Smooth muscle cell (in vitro differentiated cells): ENCODE data around the gene DGCR2. TPM values are rescaled to one million over a fixed set of nuclear protein-coding genes. Genes with fewer than 3 reads are reported as not detected.

Experiments used
- DNase-seq: peaks from one replicate; lab custom pipeline; 2025; ENCODE audit not compliant: unreplicated experiment; lab: John Stamatoyannopoulos, UW
- H2AFZ ChIP-seq: fragments of 200-600 bp; sonication (generic); 2 replicates; pipeline ENCODE4 v1.6.0; 2016; ENCODE audit warnings: antibody characterized with exemption, low read depth, mild to moderate bottlenecking
- H3F3A ChIP-seq: fragments of 200-600 bp; sonication (generic); 2 replicates; pipeline ENCODE4 v1.6.0; 2017; ENCODE audit warnings: antibody characterized with exemption, low read depth
- H3K27ac ChIP-seq: fragments of 200-600 bp; sonication (generic); 2 replicates; pipeline ENCODE4 v1.5.1; 2016; ENCODE audit warnings: low read depth, mild to moderate bottlenecking
- H3K27me3 ChIP-seq: fragments of 200-600 bp; sonication (generic); 2 replicates; pipeline ENCODE4 v1.6.1; 2016; ENCODE audit warnings: low read depth, mild to moderate bottlenecking
- H3K36me3 ChIP-seq: fragments of 200-600 bp; sonication (generic); 2 replicates; pipeline ENCODE4 v1.5.1; 2016; ENCODE audit warnings: low read depth
- H3K4me1 ChIP-seq: fragments of 200-600 bp; sonication (generic); 2 replicates; pipeline ENCODE4 v1.5.1; 2016; ENCODE audit warnings: low read depth
- H3K4me2 ChIP-seq: fragments of 200-600 bp; sonication (generic); 2 replicates; pipeline ENCODE4 v1.6.0; 2016; ENCODE audit warnings: mild to moderate bottlenecking
- H3K4me3 ChIP-seq: fragments of 200-600 bp; sonication (generic); 2 replicates; pipeline ENCODE4 v1.5.1; 2016; ENCODE audit warnings: mild to moderate bottlenecking
- H3K79me2 ChIP-seq: fragments of 200-600 bp; sonication (generic); 2 replicates; pipeline ENCODE4 v1.6.0; 2016; ENCODE audit warnings: low read depth, mild to moderate bottlenecking
- H3K9ac ChIP-seq: fragments of 200-600 bp; sonication (generic); 2 replicates; pipeline ENCODE4 v1.6.0; 2016; ENCODE audit warnings: low read depth
- H3K9me3 ChIP-seq: fragments of 200-600 bp; sonication (generic); replicated peaks from 2 replicates; pipeline ENCODE4 v1.5.1; 2016; ENCODE audit warnings: low read depth
- H4K20me1 ChIP-seq: fragments of 200-600 bp; sonication (generic); 2 replicates; pipeline ENCODE4 v1.6.0; 2016; ENCODE audit warnings: low read depth
- WGBS: methylation state at CpG from one replicate; pipeline ENCODE4 v1.1.7; 2016; ENCODE audit warnings: low lambda C conversion rate; 5-methylcytosine and 5-hydroxymethylcytosine counted together
- polyA plus RNA-seq: library from polyadenylated mRNA; unstranded; fragments of >200 nt; fragmentation: Nextera tagmentation; extraction: Ambion mirVana; gene quantifications from 2 replicates; pipeline ENCODE4 v1.2.1, GENCODE V29; 2016
- total RNA-seq: library from RNA; depleted of rRNA; stranded (reverse); fragments of >200 nt; gene quantifications from 2 replicates; pipeline ENCODE4 v1.2.3, GENCODE V29; 2014
- TF ChIP-seq, protein P1 (sequence below): fragments of 200-600 bp; sonication (generic); IDR thresholded peaks from 2 replicates; pipeline ENCODE4 v1.5.1; 2017; ENCODE audit warnings: borderline replicate concordance, mild to moderate bottlenecking, antibody characterized with exemption; ENCODE audit not compliant: insufficient read depth, poor library complexity, severe bottlenecking

The DGCR2 gene
- total and polyA plus RNA-seq, 2 experiments from 2014 or later = 46.7 to 53.2 TPM

DNA sequence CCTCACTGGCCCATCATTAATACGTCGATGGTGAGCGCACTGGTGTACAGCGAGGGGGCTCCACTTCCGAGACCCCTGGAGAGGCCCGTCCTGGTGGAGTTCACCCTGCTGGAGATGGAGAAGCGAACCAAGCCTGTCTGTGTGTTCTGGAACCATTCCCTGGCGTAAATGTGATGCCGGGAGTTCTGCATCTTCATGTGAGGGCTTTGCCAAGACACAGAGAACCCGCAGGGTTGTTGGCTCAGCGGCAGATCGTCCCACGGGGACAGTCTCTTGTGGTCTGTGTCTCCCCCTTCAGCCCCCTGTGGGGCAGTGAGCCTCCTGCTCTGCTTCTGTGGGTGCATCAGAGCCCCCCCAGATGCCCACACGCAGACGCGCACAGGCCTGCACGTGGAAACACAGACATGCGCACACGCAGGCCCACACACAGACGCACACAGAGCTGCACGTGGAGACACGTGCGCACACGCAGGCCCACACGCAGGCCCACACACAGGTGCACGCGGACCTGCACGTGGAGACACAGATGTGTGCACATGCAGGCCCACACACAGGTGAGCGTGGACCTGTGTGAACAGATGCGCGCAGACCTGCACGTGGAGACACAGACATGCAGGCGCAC, 130.3 kb downstream of the DGCR2 start:
- no peak overlapping the region for H3K9ac ChIP-seq
- no peaks in the 10 kb centered on the region for H3K9me3 ChIP-seq
- no peaks in the 10 kb centered on the region for H3K4me1 ChIP-seq
- no peaks in the 10 kb centered on the region for H4K20me1 ChIP-seq
- no peaks in the 10 kb centered on the region for H3K36me3 ChIP-seq
- no peak overlapping the region for H2AFZ ChIP-seq
- no peak for DNase-seq
- peaks cover 3% of the 10 kb centered on the region for H3K27me3 ChIP-seq
- WGBS = 96% methylated on average over 33 of the region's 33 CpGs
- H3K4me3 ChIP-seq = no peak overlapping the region
- no peaks in the 10 kb centered on the region for H3K79me2 ChIP-seq
- TF ChIP-seq, protein P1, sequence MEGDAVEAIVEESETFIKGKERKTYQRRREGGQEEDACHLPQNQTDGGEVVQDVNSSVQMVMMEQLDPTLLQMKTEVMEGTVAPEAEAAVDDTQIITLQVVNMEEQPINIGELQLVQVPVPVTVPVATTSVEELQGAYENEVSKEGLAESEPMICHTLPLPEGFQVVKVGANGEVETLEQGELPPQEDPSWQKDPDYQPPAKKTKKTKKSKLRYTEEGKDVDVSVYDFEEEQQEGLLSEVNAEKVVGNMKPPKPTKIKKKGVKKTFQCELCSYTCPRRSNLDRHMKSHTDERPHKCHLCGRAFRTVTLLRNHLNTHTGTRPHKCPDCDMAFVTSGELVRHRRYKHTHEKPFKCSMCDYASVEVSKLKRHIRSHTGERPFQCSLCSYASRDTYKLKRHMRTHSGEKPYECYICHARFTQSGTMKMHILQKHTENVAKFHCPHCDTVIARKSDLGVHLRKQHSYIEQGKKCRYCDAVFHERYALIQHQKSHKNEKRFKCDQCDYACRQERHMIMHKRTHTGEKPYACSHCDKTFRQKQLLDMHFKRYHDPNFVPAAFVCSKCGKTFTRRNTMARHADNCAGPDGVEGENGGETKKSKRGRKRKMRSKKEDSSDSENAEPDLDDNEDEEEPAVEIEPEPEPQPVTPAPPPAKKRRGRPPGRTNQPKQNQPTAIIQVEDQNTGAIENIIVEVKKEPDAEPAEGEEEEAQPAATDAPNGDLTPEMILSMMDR = no peak
- no peak overlapping the region for H3K4me2 ChIP-seq
- no peak overlapping the region for H3K27ac ChIP-seq
- H3F3A ChIP-seq = no peaks in the 10 kb centered on the region

- Histone ChIP-seq H4K20me1 (no peaks in the 10 kb centered on the region), H3K27ac (no peak overlapping the region), H3K27me3 (peaks cover 3% of the 10 kb centered on the region), H3K4me2 (no peak overlapping the region), H3K4me3 (no peak overlapping the region), H3F3A (no peaks in the 10 kb centered on the region), H3K4me1 (no peaks in the 10 kb centered on the region), H3K79me2 (no peaks in the 10 kb centered on the region), H3K9ac (no peak overlapping the region), H3K9me3 (no peaks in the 10 kb centered on the region), H3K36me3 (no peaks in the 10 kb centered on the region), H2AFZ (no peak overlapping the region)
- TF ChIP-seq, protein P1 = no peak
- DNase-seq = no peak
- 89% methylated on average over 7 of the region's 7 CpGs for WGBS
These were observed 131.1 kb downstream of the DGCR2 start for GRCh38 chr22:18991138-18991432.

DNA sequence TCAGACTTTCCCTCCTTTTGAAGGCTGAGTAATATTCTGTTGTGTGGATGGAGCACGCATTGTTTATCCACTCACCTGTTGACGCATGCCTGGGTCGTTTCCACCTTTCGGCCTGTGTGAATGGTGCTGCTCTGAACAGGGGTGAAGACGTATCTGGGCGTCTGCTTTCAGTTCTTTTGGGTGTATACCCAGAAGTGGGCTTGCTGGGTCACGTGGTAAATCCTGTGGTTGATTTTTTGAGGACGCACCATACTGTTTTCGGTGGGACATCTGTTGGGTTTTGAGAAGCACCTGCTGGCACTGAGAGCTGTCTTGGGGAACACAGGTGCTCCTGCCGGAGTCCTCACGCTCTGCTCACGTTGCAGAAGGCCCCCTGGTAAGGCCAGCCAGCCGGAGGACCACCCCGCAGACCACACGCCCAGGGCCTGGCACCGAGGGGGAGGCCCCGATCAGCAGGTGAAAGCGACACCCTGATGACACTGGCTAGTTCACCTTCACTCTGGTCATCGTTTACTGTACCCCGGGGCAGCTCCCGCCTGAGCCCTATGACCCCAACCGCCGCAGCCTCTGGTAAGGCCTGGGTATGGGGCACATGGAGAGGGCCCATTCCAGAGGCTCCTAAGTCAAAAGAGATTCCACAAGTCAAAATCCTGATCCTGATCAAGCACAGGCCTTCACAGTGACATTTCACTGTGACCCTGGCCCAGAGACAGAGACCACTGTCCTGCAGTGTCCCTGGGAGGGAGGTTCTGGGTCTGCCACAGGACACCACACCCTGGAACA, 131.7 kb downstream of the DGCR2 start:
- Histone ChIP-seq H3K27ac (no peak overlapping the region), H4K20me1 (no peaks in the 10 kb centered on the region), H3K4me3 (no peak overlapping the region), H3K9ac (no peak overlapping the region), H3K36me3 (no peaks in the 10 kb centered on the region), H3K4me2 (no peak overlapping the region), H3K4me1 (no peaks in the 10 kb centered on the region), H2AFZ (no peak overlapping the region), H3K9me3 (no peaks in the 10 kb centered on the region), H3F3A (no peaks in the 10 kb centered on the region), H3K27me3 (peaks cover 3% of the 10 kb centered on the region), H3K79me2 (no peaks in the 10 kb centered on the region)
- TF ChIP-seq, protein P1 = no peak
- 92% methylated on average over 23 of the region's 23 CpGs for WGBS
- DNase-seq = no peak
